Activated CD4-positive, alpha-beta T cell treated with anti-CD3 and anti-CD28 coated beads for 1 hour (primary cell): Measurements from ENCODE around the gene IFT22.
A peak's percentile ranks its signal among the peaks of the same experiment; 100 is the strongest.
"Not testable (repeated sequence)": the region's sequence is repeated elsewhere in the genome, so short reads cannot be mapped to it uniquely, and the experiment has no call there.

Source experiments
- DNase-seq: peaks from one replicate; pipeline ENCODE4 v3.0.0-alpha.2; 2020

The IFT22 gene

DNA sequence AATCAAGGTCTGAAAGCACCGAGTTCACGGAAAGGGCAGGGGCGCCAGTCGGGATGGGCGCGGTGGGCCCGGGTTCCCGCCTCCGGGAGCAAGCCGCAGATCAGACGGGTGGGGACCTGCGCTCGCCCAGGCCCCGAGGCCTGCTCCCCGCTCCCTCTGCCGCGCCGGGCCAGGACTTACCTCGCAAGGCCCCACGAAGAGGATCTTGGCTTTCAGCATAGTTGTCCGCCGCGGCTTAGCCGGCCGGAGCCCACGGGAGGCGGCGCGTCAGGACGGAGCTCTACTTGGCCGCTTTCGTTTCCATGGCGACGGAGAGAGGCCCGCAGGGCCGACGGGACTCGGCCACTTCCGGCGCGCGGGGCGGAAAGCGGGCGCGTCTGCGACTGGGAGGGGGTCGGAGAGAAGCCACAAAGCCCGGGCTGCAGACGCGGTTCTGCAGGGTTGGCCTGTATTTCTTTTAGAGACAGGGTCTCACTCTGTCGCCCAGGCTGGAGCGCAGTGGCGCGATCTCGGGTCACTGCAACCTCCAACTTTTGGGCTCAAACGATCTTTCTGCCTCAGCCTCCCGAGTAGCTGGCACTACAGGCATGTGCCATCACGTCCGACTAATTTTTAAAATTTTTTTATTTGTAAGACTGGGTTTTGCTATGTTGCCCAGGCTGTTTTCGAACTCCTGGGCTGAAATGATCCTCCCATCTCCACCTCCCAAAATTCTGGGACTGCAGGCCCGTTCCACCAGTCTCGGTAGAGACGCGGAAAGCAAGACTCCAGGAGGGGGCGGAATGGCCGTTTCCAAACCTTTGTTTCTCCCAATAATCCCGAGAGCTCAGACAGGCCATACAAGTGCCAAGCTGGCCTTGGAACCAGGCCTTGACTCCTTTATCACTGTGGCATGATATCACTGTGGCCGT is at the start of gene IFT22:
Gene IFT22 (minus strand): TSS at position 322 of the 911 bp plus-strand sequence. CDS start 103 bp downstream, at position 219.
- peak; percentile 69 for DNase-seq

DNA sequence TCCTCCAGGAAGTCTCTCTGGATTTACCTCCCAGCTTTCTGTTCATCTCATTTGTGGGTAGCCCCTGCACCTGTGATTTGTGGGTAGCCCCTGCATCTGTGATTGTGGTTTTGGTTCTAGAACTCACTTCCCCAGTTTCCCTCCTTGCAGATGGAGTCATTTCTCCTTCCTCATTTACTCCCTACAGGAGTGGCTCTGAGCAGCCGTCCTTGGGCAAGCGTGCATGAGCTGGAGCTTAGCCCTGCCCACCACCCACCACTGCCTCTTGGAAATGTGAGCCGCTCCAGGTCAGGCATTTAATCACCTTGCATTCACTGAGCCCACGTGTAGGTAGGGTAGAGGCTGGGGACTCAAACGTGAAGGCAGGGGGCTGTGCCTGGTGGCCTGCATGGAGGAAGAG is 49.2 kb upstream of the IFT22 start:
- DNase-seq: no peak

DNA sequence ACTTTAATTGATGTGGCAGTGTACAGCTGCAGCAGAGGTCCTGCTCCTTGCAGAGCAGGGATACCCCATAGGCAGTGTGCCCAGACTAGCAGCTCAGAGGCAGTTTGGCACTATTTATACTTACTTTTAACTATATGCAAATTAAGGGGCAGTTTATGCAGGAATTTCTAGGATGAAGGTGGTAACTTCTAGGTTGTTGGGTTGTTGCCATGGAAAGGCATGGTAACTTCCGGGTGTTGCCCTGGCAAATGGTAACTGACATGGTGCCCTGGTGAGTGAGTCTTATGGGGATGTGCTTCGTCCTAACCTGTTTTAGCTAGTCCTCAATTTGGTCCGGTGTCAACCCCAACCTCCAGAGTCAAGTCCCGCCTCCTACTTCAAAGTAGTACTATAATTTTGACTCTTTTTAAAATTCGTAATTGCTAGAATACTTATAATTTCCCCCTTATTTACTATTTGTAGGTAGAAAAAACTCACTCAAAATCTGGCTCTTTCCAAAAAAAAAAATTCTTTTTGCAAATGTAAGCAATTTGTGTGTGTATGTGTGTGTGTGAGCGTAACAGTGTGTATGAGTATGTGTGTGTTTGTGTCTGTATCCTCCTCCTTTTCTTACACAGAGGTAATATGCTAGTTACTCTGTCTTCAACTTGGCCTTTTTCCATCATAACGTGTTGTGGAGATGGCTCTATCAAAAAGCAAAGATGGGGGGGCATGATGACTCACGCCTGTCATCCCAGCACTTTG is 47.0 kb upstream of the IFT22 start:
- no peak for DNase-seq

DNA sequence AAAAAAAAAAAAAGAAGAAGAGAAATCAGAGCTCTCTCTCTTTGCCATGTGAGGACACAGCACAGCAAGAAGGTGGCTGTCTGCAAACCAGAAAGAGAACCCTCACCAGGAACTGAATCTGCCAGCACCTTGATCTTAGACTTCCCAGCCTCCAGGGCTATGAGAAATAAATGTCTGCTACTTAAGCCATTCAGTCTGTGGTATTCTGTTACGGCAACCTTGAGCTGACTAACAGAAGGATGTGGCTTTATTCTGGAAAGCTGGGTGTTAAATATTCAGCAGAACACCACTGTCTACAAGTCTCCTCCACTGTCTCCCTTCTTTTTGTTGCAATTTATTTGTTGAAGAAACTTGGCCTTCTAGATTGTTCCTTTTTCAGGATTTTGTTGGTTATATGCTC is 46.1 kb upstream of the IFT22 start:
- no peak for DNase-seq

GRCh38 chr7:101365956-101366355 is 44.3 kb upstream of the IFT22 start:
- DNase-seq: no peak

GRCh38 chr7:101363734-101364374 is 42.2 kb upstream of the IFT22 start:
- DNase-seq: peak; percentile 55

GRCh38 chr7:101363196-101363733 is 41.7 kb upstream of the IFT22 start:
- no peak for DNase-seq

DNA sequence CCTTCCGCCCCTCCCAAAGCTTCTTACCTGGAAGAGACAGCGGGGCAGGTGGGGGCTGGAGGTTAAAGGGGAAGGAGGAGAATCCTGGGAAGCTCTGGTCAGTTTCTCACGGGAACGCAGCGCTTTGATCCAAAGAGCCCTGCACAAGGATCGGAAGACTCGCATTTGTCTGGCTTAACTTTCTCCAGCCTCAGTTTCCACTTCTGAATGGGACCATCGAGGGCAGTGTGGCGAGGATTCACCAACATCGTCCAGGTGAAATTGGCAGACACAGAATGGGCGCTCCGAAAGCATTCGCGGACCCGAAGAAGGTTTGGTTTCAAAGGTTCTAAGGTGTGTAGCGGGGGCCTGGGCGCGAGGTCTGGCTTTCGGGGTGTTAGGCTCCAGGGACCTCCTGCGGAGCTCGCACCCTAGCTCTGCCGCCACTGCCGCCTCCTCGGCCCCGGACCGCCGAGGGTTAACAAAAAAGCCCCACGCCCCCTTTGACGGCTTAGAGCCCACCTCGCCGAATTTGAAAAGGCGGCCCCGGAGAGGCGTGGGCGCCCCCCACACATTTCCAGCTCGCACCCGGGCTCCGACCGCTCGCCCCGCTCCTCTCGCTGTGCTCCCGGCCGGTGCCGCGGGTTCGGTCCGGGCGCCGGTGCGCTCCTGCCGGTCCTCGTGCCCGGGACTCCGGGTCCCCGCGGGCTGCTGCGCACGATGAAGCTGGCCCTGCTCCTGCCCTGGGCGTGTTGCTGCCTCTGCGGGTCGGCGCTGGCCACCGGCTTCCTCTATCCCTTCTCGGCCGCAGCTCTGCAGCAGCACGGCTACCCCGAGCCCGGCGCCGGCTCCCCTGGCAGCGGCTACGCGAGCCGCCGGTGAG is 41.0 kb upstream of the IFT22 start, which contains the start of gene COL26A1:
Gene COL26A1 (plus strand): TSS at position 542 of the 862 bp plus-strand sequence. CDS start 158 bp downstream, at position 700.
- no peak for DNase-seq

DNA sequence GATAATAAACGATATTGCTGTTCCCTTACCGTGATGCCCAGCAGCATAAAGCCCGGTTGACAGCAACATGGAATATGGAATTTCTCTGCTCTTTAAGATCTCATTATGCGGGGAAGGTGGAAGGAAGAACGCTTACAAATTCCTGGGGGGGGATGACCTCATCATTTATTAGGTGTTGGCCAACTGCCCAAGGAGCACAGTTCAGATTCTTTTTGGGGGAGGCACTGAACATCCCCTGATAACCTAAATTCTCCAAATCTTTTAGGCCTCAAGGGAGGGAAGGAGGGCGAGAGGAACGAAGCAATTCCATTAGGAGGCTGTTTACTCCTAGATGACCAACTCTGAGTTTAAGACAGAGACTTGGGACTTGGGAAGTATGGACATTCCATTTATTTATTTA is 35.8 kb upstream of the IFT22 start:
- DNase-seq: no peak

DNA sequence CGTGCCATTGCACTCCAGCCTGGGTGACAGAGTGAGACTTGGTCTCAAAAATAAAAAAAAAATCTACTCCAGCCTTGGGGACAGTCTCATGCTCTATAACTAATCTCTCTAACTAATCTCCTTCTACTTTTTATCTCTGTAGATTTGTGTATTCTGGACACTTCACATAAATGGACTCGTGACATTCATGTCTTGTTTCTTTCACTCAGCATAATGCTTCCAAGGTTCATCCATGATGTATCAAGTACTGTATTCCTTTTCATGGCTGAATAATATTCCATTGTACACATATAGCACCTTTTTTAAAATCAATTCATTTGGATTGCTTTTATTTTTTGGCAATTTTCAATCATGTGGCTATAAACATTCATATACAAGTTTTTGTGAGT is 31.3 kb upstream of the IFT22 start:
- no peak for DNase-seq

GRCh38 chr7:101349300-101349699 is 27.7 kb upstream of the IFT22 start:
- not testable (repeated sequence) for DNase-seq

DNA sequence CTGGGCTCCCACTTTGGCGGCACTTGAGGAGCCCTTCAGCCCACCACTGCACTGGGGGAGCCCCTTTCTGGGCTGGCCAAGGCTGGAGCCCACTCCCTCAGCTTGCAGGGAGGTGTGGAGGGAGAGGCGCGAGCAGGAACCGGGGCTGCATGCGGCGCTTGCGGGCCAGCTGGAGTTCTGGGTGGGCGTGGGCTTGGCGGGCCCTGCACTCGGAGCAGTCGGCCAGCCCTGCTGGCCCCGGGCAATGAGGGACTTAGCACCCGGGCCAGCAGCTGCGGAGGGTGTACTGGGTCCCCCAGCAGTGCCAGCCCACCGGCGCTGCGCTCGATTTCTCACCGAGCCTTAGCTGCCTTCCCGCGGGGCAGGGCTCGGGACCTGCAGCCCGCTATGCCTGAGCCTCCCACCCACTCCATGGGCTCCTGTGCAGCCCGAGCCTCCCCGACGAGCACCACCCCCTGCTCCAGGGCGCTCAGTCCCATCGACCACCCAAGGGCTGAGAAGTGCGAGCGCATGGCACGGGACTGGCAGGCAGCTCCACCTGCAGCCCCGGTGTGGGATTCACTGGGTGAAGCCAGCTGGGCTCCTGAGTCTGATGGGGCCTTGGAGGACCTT is 26.9 kb upstream of the IFT22 start:
- DNase-seq: not testable (repeated sequence)

GRCh38 chr7:101347477-101347876 is 25.9 kb upstream of the IFT22 start:
- no peak for DNase-seq

DNA sequence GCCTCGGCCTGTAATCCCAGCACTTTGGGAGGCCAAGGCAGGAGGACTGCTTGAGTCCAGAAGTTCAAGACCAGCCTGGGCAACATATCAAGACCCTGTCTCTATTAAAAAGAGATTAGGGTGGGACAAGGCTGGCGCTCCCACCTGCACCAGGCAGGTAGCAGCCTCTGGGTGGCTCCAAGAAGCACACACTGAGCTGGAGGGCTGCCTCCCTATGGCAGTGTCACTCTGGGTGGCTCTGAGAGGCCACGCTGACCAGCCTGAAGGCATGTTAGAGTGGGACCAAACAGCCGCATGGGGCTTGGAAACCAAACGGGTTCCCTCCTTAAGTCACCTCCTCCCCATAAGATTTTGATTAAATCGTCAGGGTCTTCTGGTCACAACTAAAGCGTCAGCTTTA is 21.3 kb upstream of the IFT22 start:
- DNase-seq: no peak

DNA sequence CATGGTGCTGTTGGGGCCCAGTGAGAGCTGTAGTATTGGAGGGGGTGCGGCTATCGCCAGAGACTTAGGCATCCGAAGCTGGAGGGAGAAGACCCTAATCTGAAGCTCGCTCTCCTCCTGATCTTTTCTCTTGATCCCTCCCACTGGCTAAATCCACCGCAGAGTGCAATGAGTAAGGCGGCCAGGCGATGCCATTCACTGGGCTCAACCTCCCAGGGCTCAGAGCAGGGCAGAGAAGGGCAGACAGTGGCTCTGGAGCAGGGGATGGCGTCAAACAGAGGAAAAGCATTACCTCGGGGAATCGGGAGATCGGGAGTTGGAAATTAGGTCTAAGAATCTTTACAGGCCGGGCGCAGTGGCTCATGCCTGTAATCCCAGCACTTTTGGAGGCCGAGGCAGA is 18.8 kb upstream of the IFT22 start:
- DNase-seq: no peak

GRCh38 chr7:101333912-101334311 is 12.3 kb upstream of the IFT22 start:
- DNase-seq: no peak

- DNase-seq: no peak
These were observed 10.4 kb upstream of the IFT22 start for GRCh38 chr7:101332026-101332425.

- no peak for DNase-seq
These were observed 8.4 kb upstream of the IFT22 start for GRCh38 chr7:101330011-101330484.

- no peak for DNase-seq
These were observed 6.5 kb upstream of the IFT22 start for GRCh38 chr7:101328159-101328558.

- no peak for DNase-seq
These were observed 2.2 kb downstream of the IFT22 start for GRCh38 chr7:101319401-101319800.

DNA sequence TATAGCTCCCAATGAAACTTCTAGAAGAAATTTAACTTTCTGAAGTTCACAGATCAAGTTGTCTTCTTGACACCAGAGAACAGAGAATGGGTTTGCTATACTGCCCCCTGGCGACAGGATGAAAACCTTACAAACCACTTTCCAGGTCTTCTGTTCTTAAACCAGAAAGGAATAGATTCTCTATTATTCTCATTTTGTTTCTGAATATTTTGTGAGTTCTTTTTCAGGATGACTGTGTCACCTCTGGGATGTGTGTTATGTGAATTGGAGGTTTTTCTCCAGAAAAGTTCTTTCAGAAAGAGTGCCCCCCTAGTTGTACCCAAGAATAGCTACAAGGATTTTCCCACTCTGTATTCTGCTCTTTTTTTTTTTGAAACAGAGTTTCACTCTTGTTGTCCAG is 6.3 kb downstream of the IFT22 start:
- DNase-seq: no peak
